GM10266 (cell line): Measurements from ENCODE around the gene C9orf57.

Experiments
- DNase-seq: peaks from one replicate; pipeline ENCODE4 v3.0.0; 2012; ENCODE audit errors: extremely low spot score
- TF ChIP-seq, protein P1 (sequence below): IDR thresholded peaks from 2 replicates; pipeline ENCODE4 v1.5.1; 2012; ENCODE audit warnings: mild to moderate bottlenecking, low read depth; ENCODE audit not compliant: control insufficient read depth, insufficient read depth; ENCODE audit errors: missing control alignments

Gene C9orf57

DNA sequence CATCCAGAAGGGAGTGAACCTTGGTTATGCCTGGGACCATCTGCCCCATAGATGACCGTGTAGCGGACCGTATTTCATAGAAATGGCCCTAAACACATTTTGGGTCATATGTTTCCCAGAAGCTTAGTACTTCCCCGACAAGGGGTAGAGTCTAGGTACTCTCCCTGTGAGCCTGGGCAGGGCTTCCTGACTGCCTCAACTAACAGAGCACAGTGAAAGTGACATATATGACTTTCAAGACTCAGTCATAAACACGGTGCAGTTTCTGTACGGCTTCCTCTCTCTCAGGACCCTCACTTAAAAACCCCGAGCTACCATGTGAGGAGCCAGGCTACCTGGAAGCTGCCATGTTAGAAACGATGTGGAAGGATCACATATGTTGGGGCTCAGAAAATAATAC, 20.9 kb downstream of the C9orf57 start:
- TF ChIP-seq, protein P1, sequence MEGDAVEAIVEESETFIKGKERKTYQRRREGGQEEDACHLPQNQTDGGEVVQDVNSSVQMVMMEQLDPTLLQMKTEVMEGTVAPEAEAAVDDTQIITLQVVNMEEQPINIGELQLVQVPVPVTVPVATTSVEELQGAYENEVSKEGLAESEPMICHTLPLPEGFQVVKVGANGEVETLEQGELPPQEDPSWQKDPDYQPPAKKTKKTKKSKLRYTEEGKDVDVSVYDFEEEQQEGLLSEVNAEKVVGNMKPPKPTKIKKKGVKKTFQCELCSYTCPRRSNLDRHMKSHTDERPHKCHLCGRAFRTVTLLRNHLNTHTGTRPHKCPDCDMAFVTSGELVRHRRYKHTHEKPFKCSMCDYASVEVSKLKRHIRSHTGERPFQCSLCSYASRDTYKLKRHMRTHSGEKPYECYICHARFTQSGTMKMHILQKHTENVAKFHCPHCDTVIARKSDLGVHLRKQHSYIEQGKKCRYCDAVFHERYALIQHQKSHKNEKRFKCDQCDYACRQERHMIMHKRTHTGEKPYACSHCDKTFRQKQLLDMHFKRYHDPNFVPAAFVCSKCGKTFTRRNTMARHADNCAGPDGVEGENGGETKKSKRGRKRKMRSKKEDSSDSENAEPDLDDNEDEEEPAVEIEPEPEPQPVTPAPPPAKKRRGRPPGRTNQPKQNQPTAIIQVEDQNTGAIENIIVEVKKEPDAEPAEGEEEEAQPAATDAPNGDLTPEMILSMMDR: no peak
- no peak for DNase-seq

DNA sequence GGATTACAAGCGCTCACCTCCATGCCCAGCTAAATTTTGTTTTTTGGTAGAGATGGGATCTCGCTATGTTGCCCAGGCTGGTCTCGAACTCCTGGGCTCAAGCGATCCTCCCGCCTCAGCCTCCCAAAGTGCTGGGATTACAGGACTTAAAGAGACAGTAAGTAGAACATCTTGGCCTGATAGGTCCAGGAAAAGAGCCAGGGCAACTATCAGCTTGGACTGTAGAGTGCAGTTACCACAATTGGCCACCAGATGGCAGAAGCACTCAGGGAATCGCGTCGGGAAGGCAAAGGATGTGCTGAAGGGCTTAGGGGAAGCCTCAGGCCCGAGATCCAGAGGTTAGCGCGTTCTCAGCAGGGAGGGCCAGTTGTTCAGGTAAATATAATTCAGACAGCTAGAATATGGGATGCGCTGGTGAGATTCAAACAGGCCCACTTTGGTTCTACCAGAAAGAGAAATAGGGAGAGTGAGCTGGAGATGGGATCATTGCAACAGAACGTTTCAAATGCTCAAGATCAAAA, 21.5 kb downstream of the C9orf57 start:
- TF ChIP-seq, protein P1: peak; percentile 97

DNA sequence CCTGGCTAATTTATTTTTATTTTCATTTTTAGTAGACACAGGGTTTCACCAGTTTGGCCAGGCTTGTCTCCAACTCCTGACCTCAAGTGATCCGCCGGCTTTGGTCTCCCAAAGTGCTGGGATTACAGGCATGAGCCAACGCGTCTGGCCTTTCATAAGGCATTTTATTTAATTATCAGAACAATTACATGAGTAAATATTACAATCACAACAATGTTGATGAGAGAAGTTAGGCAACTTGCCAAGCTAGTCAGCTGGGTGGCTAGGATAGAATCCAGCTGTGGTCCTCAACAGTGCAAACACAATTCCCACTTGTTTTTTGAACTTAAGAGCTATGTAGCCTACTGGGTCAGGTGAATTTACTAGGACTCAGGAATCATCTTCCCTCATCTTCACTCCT, 22.0 kb downstream of the C9orf57 start:
- TF ChIP-seq, protein P1: no peak
- no peak for DNase-seq

More for the DNA sequence above, 21.5 kb downstream of the C9orf57 start:
- peak; percentile 77 for DNase-seq

DNA sequence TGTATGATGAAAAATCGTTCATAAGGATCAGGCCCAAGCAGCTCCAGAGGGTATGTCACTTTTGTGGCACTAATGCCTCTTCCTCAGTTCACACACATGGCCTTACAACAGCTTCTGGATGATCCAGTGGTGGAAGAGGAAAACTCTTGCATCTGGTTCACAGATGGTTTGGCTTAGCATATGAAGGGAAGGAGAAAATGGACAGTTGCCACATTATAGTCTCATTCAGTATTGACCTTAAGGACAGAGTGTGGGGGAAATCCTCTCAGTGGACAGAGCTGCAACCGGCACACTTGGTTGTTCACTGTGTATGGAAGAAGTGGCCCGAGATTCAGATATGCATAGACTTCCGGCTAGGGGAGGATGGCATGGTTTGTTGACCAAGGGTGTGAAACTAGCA, 22.8 kb downstream of the C9orf57 start:
- no peak for DNase-seq
- TF ChIP-seq, protein P1: no peak

DNA sequence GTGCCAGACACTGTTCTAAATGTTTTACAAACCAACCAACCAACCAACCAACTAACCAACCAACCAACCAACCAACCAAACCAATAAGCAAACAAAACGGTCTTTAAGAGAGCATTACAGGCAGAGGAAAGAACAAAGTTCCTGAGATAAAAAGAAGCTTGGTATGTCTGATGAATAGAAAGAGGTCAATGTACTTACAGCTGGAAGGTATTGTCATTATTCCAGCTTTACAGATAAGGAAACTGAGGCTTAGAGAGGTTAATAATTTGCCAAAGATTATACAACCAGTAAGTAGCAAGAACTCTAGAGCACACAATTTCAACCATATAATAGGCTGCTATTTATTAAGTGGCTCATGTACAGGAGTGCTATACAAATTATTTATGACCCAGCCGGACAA, 29.6 kb downstream of the C9orf57 start:
- DNase-seq: no peak
- TF ChIP-seq, protein P1: no peak

DNA sequence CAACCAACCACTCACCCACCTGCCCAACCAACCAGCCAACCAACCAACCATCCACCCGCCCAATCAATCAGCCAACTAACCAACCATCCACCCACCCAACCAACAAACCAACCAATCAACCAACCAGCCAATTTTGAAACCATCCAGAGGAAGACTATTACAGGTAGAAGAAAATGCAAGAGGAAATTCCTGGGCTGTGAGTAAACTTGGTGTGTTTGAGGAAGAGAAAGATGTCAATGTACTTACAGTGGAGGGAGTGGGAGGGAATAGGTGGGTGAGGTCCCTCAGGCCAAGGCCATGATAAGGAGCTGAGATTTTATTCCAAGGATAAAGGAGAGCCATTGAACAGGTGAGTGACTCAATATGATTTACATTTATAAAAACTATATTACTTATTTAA, 30.4 kb downstream of the C9orf57 start:
- TF ChIP-seq, protein P1: no peak
- no peak for DNase-seq

DNA sequence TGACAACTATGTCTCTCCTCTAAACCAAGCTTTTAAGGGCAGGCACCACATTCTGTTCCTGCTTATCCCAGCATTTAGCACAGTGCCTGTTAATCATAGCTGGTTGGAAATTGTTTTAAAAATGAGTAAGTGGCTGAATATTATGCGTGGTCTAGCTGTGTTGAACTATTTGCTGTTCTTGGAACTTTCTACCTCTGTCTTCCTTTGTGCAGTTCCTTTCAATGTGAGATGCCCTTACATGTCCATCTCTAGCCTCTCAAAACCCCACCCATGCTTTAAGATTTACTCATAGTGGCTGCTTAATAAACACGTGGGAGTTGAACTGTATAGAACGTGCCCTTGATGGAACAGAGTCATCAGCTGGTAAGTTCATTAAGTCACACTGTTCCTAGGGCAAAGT, 34.5 kb downstream of the C9orf57 start:
- TF ChIP-seq, protein P1: no peak
- no peak for DNase-seq
